ENCODE results near the gene B3GNT9.
A peak's percentile ranks its signal among the peaks of the same experiment; 100 is the strongest.

B3GNT9 gene

GRCh38 chr16:67166110-67166547 lies 15.3 kb upstream of the B3GNT9 start:
- no peak for DNase-seq

GRCh38 chr16:67165121-67166078 lies 14.6 kb upstream of the B3GNT9 start:
- no peak for DNase-seq

GRCh38 chr16:67164599-67165061 lies 13.8 kb upstream of the B3GNT9 start, which contains the start of gene HSF4:
TSS of gene HSF4 (plus strand) at chr16:67164745. CDS start at chr16:67164812, 67 bp downstream.
- DNase-seq: no peak

GRCh38 chr16:67163999-67164558 lies 13.3 kb upstream of the B3GNT9 start:
- no peak for DNase-seq

GRCh38 chr16:67163164-67163998 lies 12.6 kb upstream of the B3GNT9 start:
- DNase-seq: peak; percentile 69

- no peak for DNase-seq
These were observed 11.8 kb upstream of the B3GNT9 start for GRCh38 chr16:67162506-67163163.

- DNase-seq: no peak
These were observed 10.8 kb upstream of the B3GNT9 start for GRCh38 chr16:67161595-67162058.

- peak; percentile 86 for DNase-seq
These were observed 8.1 kb upstream of the B3GNT9 start for GRCh38 chr16:67158637-67159600.

GRCh38 chr16:67157892-67158635 lies 7.3 kb upstream of the B3GNT9 start:
- DNase-seq: no peak

GRCh38 chr16:67157106-67157748 lies 6.4 kb upstream of the B3GNT9 start:
- no peak for DNase-seq

GRCh38 chr16:67156143-67156844 lies 5.5 kb upstream of the B3GNT9 start:
- DNase-seq: no peak

- peak; percentile 87 for DNase-seq
These were observed 4.7 kb upstream of the B3GNT9 start for GRCh38 chr16:67155295-67156142.

- DNase-seq: no peak
These were observed 3.9 kb upstream of the B3GNT9 start for GRCh38 chr16:67154578-67155294.

GRCh38 chr16:67151431-67152097 lies 766 bp upstream of the B3GNT9 start:
- DNase-seq: no peak

GRCh38 chr16:67150047-67150832 lies 558 bp downstream of the B3GNT9 start:
- DNase-seq: peak; percentile 64

All from activated CD4-positive, alpha-beta T cell treated with anti-CD3 and anti-CD28 coated beads for 48 hours (primary cell).